A172 (cell line): Measurements from ENCODE around the gene SAA4. TPM values are rescaled to one million over a fixed set of nuclear protein-coding genes. Genes with fewer than 3 reads are reported as not detected.
"Not testable (repeated sequence)": the region's sequence is repeated elsewhere in the genome, so short reads cannot be mapped to it uniquely, and the experiment has no call there.

Source experiments
- DNase-seq: peaks from one replicate; pipeline ENCODE4 v3.0.0-alpha.2; 2015; ENCODE audit warnings: low spot score
- total RNA-seq: library from RNA; depleted of rRNA; stranded (reverse); fragments of >200 nt; shearing (Covaris generic); gene quantifications from 2 replicates; pipeline ENCODE4 v1.2.3, GENCODE V29; 2014; rRNA removed

The SAA4 gene
- total RNA-seq, 1 experiment from 2014 or later = not detected

DNA sequence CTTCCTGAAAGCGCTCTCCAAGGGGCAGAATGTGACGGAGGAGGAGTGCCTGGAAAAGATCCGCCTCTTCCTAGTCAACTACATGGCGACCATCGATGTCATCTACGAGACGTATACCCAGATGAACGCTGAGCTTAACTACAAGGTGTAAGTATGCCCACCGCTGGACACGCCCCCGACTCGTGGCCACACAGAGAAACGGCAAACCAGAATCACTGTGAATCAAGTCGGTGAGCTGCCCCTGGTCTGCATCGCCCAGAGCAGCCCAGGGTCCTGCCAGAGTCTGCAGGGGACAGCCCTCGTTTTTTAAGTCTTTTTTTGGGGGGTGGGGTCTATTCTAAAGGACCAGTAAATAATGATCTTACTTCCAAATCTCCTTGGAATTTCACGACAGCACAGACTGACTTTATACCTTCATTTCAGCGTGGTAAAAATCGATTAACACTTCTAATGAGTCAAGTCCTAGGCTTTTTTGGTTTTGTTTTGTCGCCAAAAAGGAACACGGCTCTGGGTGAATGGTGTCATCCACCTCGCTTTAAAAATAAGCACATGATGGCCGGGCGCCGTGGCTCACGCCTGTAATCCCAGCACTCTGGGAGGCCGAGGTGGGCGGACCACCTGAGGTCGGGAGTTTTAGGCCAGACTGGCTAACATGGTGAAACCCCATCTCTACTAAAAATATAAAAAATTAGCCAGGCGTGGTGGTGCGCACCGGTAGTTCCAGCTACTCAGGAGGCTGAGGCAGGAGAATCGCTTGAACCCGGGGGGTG, 46.9 kb downstream of the SAA4 start:
- DNase-seq = not testable (repeated sequence)

GRCh38 chr11:18188796-18189195, 47.8 kb downstream of the SAA4 start:
- no peak for DNase-seq

Other genes with a start within 250 kb of the SAA4 start
- 25.7 and 26.1 TPM in 2 replicates for gene SERGEF, start 223.8 kb downstream of the SAA4 start, total RNA-seq
- gene TPH1, start 190.5 kb downstream of the SAA4 start, total RNA-seq = not detected in 2 replicates
- gene SAAL1, start 130.7 kb downstream of the SAA4 start, total RNA-seq = 52.9 and 56.0 TPM in 2 replicates
- gene MRGPRX3, start 104.2 kb downstream of the SAA4 start, total RNA-seq = not detected in 2 replicates
- gene MRGPRX4, start 64.0 kb downstream of the SAA4 start, total RNA-seq = not detected in 2 replicates
- 4.9 and 12.9 TPM in 2 replicates for gene SAA2, start 11.9 kb upstream of the SAA4 start, total RNA-seq
- 60.9 and 71.0 TPM in 2 replicates for gene SAA1, start 29.5 kb upstream of the SAA4 start, total RNA-seq
- 60.3 and 66.2 TPM in 2 replicates for gene HPS5, start 85.3 kb upstream of the SAA4 start, total RNA-seq
- gene GTF2H1, start 85.8 kb upstream of the SAA4 start, total RNA-seq = 140 and 164 TPM in 2 replicates
- gene LDHA, start 157.8 kb upstream of the SAA4 start, total RNA-seq = 872 and 1,087 TPM in 2 replicates
- 0.64 and 2.9 TPM in 2 replicates for gene LDHC, start 175.5 kb upstream of the SAA4 start, total RNA-seq
- not detected in 2 replicates for gene LDHAL6A, start 219.1 kb upstream of the SAA4 start, total RNA-seq